ENCODE data around the gene BFSP1. TPM values are rescaled to one million over a fixed set of nuclear protein-coding genes. Genes with fewer than 3 reads are reported as not detected.

The BFSP1 gene
- total RNA-seq, 2 experiments from 2014 or later = 1.7 to 3.2 TPM

- CTCF ChIA-PET = interaction anchor here (1.2 kb wide), 1 partner anchor 442 kb away, joined by 3 read pairs; no protein-coding TSS in a partner anchor
- no peak overlapping the region for H3K4me3 Mint-ChIP-seq
- ATAC-seq (no peak), DNase-seq (peak; percentile 38)
- H3K27ac Mint-ChIP-seq = no peak overlapping the region
- no peaks in the 10 kb centered on the region for H3K9me3 Mint-ChIP-seq (ENCODE audit: low read depth)
- H3K4me1 Mint-ChIP-seq = peaks cover 6% of the 10 kb centered on the region
- H3K27me3 Mint-ChIP-seq = peaks cover 3% of the 10 kb centered on the region
- no peaks in the 10 kb centered on the region for H3K36me3 Mint-ChIP-seq
Observed at GRCh38 chr20:17497821-17498580, 33.2 kb downstream of the BFSP1 start.

- Mint-ChIP-seq H3K27me3 (peaks cover 3% of the 10 kb centered on the region), H3K36me3 (no peaks in the 10 kb centered on the region), H3K4me1 (no peaks in the 10 kb centered on the region), H3K9me3 (ENCODE audit: low read depth) (no peaks in the 10 kb centered on the region), H3K27ac (no peak overlapping the region), H3K4me3 (no peak overlapping the region)
- CTCF ChIA-PET = interaction anchor here (5.0 kb wide), 1 partner anchor 9 kb away, joined by 19 read pairs; no protein-coding TSS in a partner anchor
- peak; percentile 23 for DNase-seq
- ATAC-seq = no peak
Observed at GRCh38 chr20:17495826-17496225, 35.4 kb downstream of the BFSP1 start.

- CTCF ChIA-PET = interaction anchor here (5.0 kb wide), 1 partner anchor 11 kb away, joined by 19 read pairs; no protein-coding TSS in a partner anchor
- no peaks in the 10 kb centered on the region for H3K36me3 Mint-ChIP-seq
- H3K27me3 Mint-ChIP-seq = peaks cover 3% of the 10 kb centered on the region
- ATAC-seq (no peak), DNase-seq (peak; percentile 32)
- H3K27ac Mint-ChIP-seq = no peak overlapping the region
- H3K9me3 Mint-ChIP-seq (ENCODE audit: low read depth) = no peaks in the 10 kb centered on the region
- H3K4me3 Mint-ChIP-seq = no peak overlapping the region
- H3K4me1 Mint-ChIP-seq = no peaks in the 10 kb centered on the region
Observed at GRCh38 chr20:17494201-17494600, 37.0 kb downstream of the BFSP1 start.

- no peak for DNase-seq
- Mint-ChIP-seq H3K9me3 (ENCODE audit: low read depth) (no peaks in the 10 kb centered on the region), H3K4me3 (no peak overlapping the region), H3K27me3 (peaks cover 5% of the 10 kb centered on the region), H3K27ac (no peak overlapping the region), H3K4me1 (no peaks in the 10 kb centered on the region), H3K36me3 (no peaks in the 10 kb centered on the region)
- CTCF ChIA-PET = interaction anchor here (5.0 kb wide), 1 partner anchor 12 kb away, joined by 19 read pairs; no protein-coding TSS in a partner anchor
- no peak for ATAC-seq
Observed at GRCh38 chr20:17493173-17493572, 38.0 kb downstream of the BFSP1 start.

GRCh38 chr20:17491488-17491887 lies 39.7 kb downstream of the BFSP1 start:
- ATAC-seq (no peak), DNase-seq (peak; percentile 34)
- H3K9me3 Mint-ChIP-seq (ENCODE audit: low read depth) = no peaks in the 10 kb centered on the region
- CTCF ChIA-PET = interaction anchor here (5.0 kb wide), 1 partner anchor 13 kb away, joined by 19 read pairs; no protein-coding TSS in a partner anchor
- no peak overlapping the region for H3K4me3 Mint-ChIP-seq
- H3K27me3 Mint-ChIP-seq = peaks cover 14% of the 10 kb centered on the region
- no peaks in the 10 kb centered on the region for H3K36me3 Mint-ChIP-seq
- no peaks in the 10 kb centered on the region for H3K4me1 Mint-ChIP-seq
- no peak overlapping the region for H3K27ac Mint-ChIP-seq

- ATAC-seq (no peak), DNase-seq (no peak)
- CTCF ChIA-PET = interaction anchor here (5.0 kb wide), 1 partner anchor 14 kb away, joined by 19 read pairs; no protein-coding TSS in a partner anchor
- Mint-ChIP-seq H3K27ac (no peak overlapping the region), H3K27me3 (peaks cover 14% of the 10 kb centered on the region), H3K4me1 (no peaks in the 10 kb centered on the region), H3K4me3 (no peak overlapping the region), H3K36me3 (no peaks in the 10 kb centered on the region), H3K9me3 (ENCODE audit: low read depth) (no peaks in the 10 kb centered on the region)
Observed at GRCh38 chr20:17491041-17491440, 40.1 kb downstream of the BFSP1 start.

GRCh38 chr20:17490501-17490900 lies 40.7 kb downstream of the BFSP1 start:
- H3K27ac Mint-ChIP-seq = no peak overlapping the region
- H3K9me3 Mint-ChIP-seq (ENCODE audit: low read depth) = no peaks in the 10 kb centered on the region
- ATAC-seq (no peak), DNase-seq (no peak)
- H3K4me1 Mint-ChIP-seq = no peaks in the 10 kb centered on the region
- H3K4me3 Mint-ChIP-seq = no peak overlapping the region
- H3K36me3 Mint-ChIP-seq = no peaks in the 10 kb centered on the region
- CTCF ChIA-PET = no interaction called here
- peaks cover 15% of the 10 kb centered on the region for H3K27me3 Mint-ChIP-seq

- DNase-seq (no peak), ATAC-seq (no peak)
- Mint-ChIP-seq H3K9me3 (ENCODE audit: low read depth) (no peaks in the 10 kb centered on the region), H3K4me1 (no peaks in the 10 kb centered on the region), H3K27me3 (peaks cover 19% of the 10 kb centered on the region), H3K27ac (no peak overlapping the region), H3K36me3 (no peaks in the 10 kb centered on the region), H3K4me3 (no peak overlapping the region)
- CTCF ChIA-PET = no interaction called here
Observed at GRCh38 chr20:17488916-17489600, 42.1 kb downstream of the BFSP1 start.

GRCh38 chr20:17485017-17485416 lies 46.2 kb downstream of the BFSP1 start:
- ATAC-seq = no peak
- CTCF ChIA-PET = no interaction called here
- H3K36me3 Mint-ChIP-seq = no peaks in the 10 kb centered on the region
- no peaks in the 10 kb centered on the region for H3K9me3 Mint-ChIP-seq (ENCODE audit: low read depth)
- no peak overlapping the region for H3K27ac Mint-ChIP-seq
- no peak for DNase-seq
- no peak overlapping the region for H3K4me3 Mint-ChIP-seq
- no peaks in the 10 kb centered on the region for H3K4me1 Mint-ChIP-seq
- peaks cover 22% of the 10 kb centered on the region for H3K27me3 Mint-ChIP-seq

- Mint-ChIP-seq H3K4me1 (no peaks in the 10 kb centered on the region), H3K36me3 (no peaks in the 10 kb centered on the region), H3K27ac (no peak overlapping the region), H3K27me3 (peaks cover 21% of the 10 kb centered on the region), H3K4me3 (no peak overlapping the region), H3K9me3 (ENCODE audit: low read depth) (no peaks in the 10 kb centered on the region)
- DNase-seq (no peak), ATAC-seq (no peak)
- CTCF ChIA-PET = no interaction called here
Observed at GRCh38 chr20:17482536-17482935, 48.6 kb downstream of the BFSP1 start.

GRCh38 chr20:17481661-17482060 lies 49.5 kb downstream of the BFSP1 start:
- CTCF ChIA-PET = no interaction called here
- Mint-ChIP-seq H3K9me3 (ENCODE audit: low read depth) (no peaks in the 10 kb centered on the region), H3K4me3 (no peak overlapping the region), H3K27me3 (peaks cover 14% of the 10 kb centered on the region), H3K27ac (no peak overlapping the region), H3K36me3 (no peaks in the 10 kb centered on the region), H3K4me1 (no peaks in the 10 kb centered on the region)
- no peak for DNase-seq
- ATAC-seq = no peak

GRCh38 chr20:17480696-17481095 lies 50.5 kb downstream of the BFSP1 start:
- H3K36me3 Mint-ChIP-seq = no peaks in the 10 kb centered on the region
- no peaks in the 10 kb centered on the region for H3K9me3 Mint-ChIP-seq (ENCODE audit: low read depth)

GRCh38 chr20:17479063-17479657 lies 52.0 kb downstream of the BFSP1 start:
- DNase-seq (no peak), ATAC-seq (no peak)
- Mint-ChIP-seq H3K36me3 (no peaks in the 10 kb centered on the region), H3K9me3 (ENCODE audit: low read depth) (no peaks in the 10 kb centered on the region), H3K27ac (no peak overlapping the region), H3K4me1 (no peaks in the 10 kb centered on the region), H3K27me3 (peaks cover 5% of the 10 kb centered on the region), H3K4me3 (no peak overlapping the region)
- CTCF ChIA-PET = interaction anchor here (1.2 kb wide), 1 partner anchor 25 kb away, joined by 3 read pairs; no protein-coding TSS in a partner anchor

More at GRCh38 chr20:17480696-17481095, 50.5 kb downstream of the BFSP1 start:
- no peak overlapping the region for H3K4me3 Mint-ChIP-seq
- H3K27ac Mint-ChIP-seq = no peak overlapping the region
- DNase-seq (no peak), ATAC-seq (no peak)
- CTCF ChIA-PET = no interaction called here
- H3K27me3 Mint-ChIP-seq = peaks cover 9% of the 10 kb centered on the region
- H3K4me1 Mint-ChIP-seq = no peaks in the 10 kb centered on the region
